IPS-18a (cell line): ENCODE measurements around the gene WDR45B.

Experiments
- H3K27ac ChIP-seq: one replicate; pipeline ENCODE4 v1.5.1; 2013; ENCODE audit warnings: low read length
- H3K27me3 ChIP-seq: one replicate; pipeline ENCODE4 v1.6.1; 2013; ENCODE audit warnings: mild to moderate bottlenecking, low read length; ENCODE audit not compliant: control insufficient read depth, insufficient read depth
- H3K36me3 ChIP-seq: one replicate; pipeline ENCODE4 v1.6.1; 2013; ENCODE audit warnings: low read depth, low read length; ENCODE audit not compliant: control insufficient read depth
- H3K4me1 ChIP-seq: one replicate; pipeline ENCODE4 v1.6.1; 2013; ENCODE audit warnings: low read depth, low read length; ENCODE audit not compliant: control insufficient read depth
- H3K4me3 ChIP-seq: one replicate; pipeline ENCODE4 v1.5.1; 2013; ENCODE audit warnings: low read length
- H3K9ac ChIP-seq: one replicate; pipeline ENCODE4 v1.6.1; 2013; ENCODE audit warnings: mild to moderate bottlenecking, low read length, moderate library complexity
- H3K9me3 ChIP-seq: one replicate; pipeline ENCODE4 v1.6.1; 2013; ENCODE audit warnings: low read depth, low read length; ENCODE audit not compliant: control insufficient read depth

The WDR45B gene

GRCh38 chr17:82636626-82637598 lies 11.3 kb downstream of the WDR45B start:
- no peak overlapping the region for H3K4me3 ChIP-seq
- H3K36me3 ChIP-seq = peaks cover 15% of the 10 kb centered on the region
- H3K27ac ChIP-seq = no peak overlapping the region
- no peak overlapping the region for H3K9ac ChIP-seq
- H3K4me1 ChIP-seq = no peaks in the 10 kb centered on the region
- H3K9me3 ChIP-seq = no peaks in the 10 kb centered on the region
- H3K27me3 ChIP-seq = no peaks in the 10 kb centered on the region

DNA sequence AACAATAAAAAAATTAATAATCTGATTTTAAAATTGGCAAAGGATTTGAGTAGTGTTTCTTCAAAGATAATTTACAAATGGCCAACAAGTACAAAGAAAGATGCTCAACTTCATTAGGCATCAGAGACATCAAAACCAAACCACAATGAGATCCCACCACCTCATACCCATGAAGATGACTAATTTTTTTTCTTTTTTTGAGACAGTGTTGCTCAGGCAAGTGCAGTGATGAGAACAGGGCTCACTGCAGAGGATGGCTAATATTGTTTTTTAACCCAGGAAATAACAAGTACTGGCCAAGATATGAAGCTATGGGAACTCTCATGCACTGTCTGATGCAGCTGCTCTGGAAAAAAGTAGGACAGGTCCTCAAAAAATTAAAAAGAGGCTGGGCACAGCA lies 14.9 kb downstream of the WDR45B start:
- Histone ChIP-seq H3K4me3 (no peak overlapping the region), H3K36me3 (peaks cover 11% of the 10 kb centered on the region), H3K27me3 (no peaks in the 10 kb centered on the region), H3K27ac (no peak overlapping the region), H3K4me1 (no peaks in the 10 kb centered on the region), H3K9me3 (no peaks in the 10 kb centered on the region), H3K9ac (no peak overlapping the region)

DNA sequence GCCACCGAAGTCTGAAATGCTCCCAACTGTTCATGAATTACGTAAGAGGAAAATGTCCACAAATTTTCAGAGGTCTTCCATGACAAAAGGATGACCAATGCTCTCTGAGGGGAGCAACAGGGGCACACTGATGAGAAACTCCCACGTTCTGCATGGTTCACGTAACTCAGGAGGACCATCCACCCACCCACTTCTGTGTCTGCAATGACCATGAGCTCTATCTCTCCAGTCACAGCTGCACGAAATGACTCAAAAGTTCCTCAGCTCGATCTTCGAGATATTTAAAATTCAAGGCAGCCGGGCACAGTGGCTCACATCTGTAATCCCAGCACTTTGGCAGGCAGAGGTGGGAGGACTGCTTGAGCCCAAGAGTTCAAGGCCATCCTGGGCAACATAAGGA lies 15.8 kb downstream of the WDR45B start:
- H3K9ac ChIP-seq = no peak overlapping the region
- H3K36me3 ChIP-seq = peaks cover 20% of the 10 kb centered on the region
- no peaks in the 10 kb centered on the region for H3K9me3 ChIP-seq
- no peaks in the 10 kb centered on the region for H3K27me3 ChIP-seq
- H3K27ac ChIP-seq = no peak overlapping the region
- no peak overlapping the region for H3K4me3 ChIP-seq
- no peaks in the 10 kb centered on the region for H3K4me1 ChIP-seq

DNA sequence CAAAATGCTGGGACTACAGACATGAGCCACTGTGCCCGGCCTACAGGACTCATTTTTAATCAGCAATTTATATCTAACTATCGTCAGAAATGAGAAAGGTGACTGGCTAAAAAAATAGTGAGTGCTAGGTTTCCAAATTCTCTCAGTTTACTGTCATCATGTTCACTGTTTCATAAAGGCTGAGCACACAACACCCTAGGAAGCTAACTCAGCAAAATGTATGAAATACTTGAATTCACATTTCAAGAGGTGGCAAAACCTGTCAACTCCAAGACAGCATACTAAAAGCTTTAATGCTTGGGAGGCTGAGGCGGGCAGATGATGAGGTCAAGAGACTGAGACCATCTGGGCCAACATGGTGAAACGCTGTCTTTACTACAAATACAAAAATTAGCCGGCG lies 16.7 kb downstream of the WDR45B start:
- H3K36me3 ChIP-seq = peaks cover 29% of the 10 kb centered on the region

GRCh38 chr17:82630212-82630611 lies 18.0 kb downstream of the WDR45B start:
- Histone ChIP-seq H3K27ac (no peak overlapping the region), H3K36me3 (peaks cover 36% of the 10 kb centered on the region)

More for the DNA sequence above, 16.7 kb downstream of the WDR45B start:
- Histone ChIP-seq H3K27me3 (no peaks in the 10 kb centered on the region), H3K9me3 (no peaks in the 10 kb centered on the region), H3K4me1 (no peaks in the 10 kb centered on the region), H3K9ac (no peak overlapping the region), H3K27ac (no peak overlapping the region), H3K4me3 (no peak overlapping the region)

GRCh38 chr17:82629748-82630147 lies 18.5 kb downstream of the WDR45B start:
- H3K4me1 ChIP-seq = no peaks in the 10 kb centered on the region
- no peaks in the 10 kb centered on the region for H3K9me3 ChIP-seq
- no peak overlapping the region for H3K4me3 ChIP-seq
- no peak overlapping the region for H3K27ac ChIP-seq
- H3K9ac ChIP-seq = no peak overlapping the region
- H3K36me3 ChIP-seq = peaks cover 40% of the 10 kb centered on the region
- H3K27me3 ChIP-seq = no peaks in the 10 kb centered on the region

More at GRCh38 chr17:82630212-82630611, 18.0 kb downstream of the WDR45B start:
- Histone ChIP-seq H3K4me3 (no peak overlapping the region), H3K9me3 (no peaks in the 10 kb centered on the region), H3K4me1 (no peaks in the 10 kb centered on the region), H3K27me3 (no peaks in the 10 kb centered on the region), H3K9ac (no peak overlapping the region)

DNA sequence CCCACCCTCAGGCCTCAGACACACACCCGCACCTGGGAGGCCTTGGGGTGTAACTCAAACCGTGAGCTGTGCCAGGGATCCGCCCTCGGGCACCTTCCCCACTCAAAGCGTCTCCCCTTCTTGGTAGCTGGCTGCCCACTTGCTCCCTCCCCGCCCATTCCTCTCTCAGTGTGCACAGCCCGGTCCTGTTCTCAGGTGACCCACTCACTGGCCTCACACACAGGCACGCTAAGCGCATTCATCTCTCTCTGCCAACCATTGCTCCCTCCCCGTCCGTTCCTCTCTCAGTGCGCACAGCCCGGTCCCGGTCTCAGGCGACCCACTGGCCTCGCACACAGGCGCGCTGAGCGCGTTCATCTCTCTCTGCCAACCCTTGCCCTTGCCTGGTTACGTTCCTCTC lies 20.8 kb downstream of the WDR45B start:
- Histone ChIP-seq H3K9me3 (no peaks in the 10 kb centered on the region), H3K4me3 (no peak overlapping the region), H3K4me1 (no peaks in the 10 kb centered on the region), H3K9ac (no peak overlapping the region), H3K27me3 (no peaks in the 10 kb centered on the region), H3K27ac (no peak overlapping the region), H3K36me3 (peaks cover 38% of the 10 kb centered on the region)

DNA sequence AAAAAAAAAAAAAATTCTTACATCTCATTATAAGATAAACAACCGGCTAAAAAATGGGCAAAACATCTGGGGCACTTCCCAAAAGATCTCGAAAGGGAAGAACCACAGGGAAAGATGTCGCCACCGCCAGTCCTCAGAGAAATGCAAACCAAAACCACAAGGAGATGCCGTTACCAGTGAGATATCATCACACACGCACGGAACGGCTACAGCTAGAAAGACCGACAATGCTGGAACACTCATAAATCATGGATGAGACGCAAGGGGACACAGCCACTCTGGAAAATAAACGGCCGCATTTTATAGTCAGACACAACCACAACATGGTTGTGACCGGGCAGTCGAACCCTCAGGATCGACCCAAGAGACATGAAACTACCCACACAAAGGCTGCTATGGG lies 24.5 kb downstream of the WDR45B start:
- Histone ChIP-seq H3K9me3 (no peaks in the 10 kb centered on the region), H3K4me3 (no peak overlapping the region), H3K4me1 (no peaks in the 10 kb centered on the region), H3K27ac (no peak overlapping the region), H3K9ac (no peak overlapping the region), H3K27me3 (no peaks in the 10 kb centered on the region), H3K36me3 (peaks cover 59% of the 10 kb centered on the region)

GRCh38 chr17:82619641-82620040 lies 28.6 kb downstream of the WDR45B start:
- peaks cover 60% of the 10 kb centered on the region for H3K36me3 ChIP-seq
- no peaks in the 10 kb centered on the region for H3K9me3 ChIP-seq
- H3K4me3 ChIP-seq = no peak overlapping the region
- H3K27me3 ChIP-seq = no peaks in the 10 kb centered on the region
- no peak overlapping the region for H3K27ac ChIP-seq
- no peaks in the 10 kb centered on the region for H3K4me1 ChIP-seq
- H3K9ac ChIP-seq = no peak overlapping the region

DNA sequence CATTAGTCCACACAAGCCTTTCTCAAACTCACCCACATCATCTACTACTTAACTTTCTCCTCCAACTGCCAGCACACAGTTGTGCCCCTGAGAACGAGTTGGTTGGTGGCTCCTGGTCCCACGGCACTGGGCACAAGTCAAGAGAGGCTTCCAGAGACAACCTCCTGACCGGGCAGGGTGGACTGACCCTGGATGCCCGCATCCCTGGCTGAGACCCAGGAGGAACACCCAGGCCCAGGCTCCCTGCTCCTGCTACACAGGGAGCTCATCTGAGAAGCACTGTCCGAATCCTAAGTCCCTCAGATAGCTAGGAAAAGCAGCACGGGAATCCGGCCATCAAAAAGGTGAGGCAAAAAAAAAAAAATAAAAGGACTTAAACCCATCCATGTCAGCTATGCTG lies 29.0 kb downstream of the WDR45B start:
- no peak overlapping the region for H3K9ac ChIP-seq
- no peaks in the 10 kb centered on the region for H3K9me3 ChIP-seq
- no peaks in the 10 kb centered on the region for H3K4me1 ChIP-seq
- H3K4me3 ChIP-seq = no peak overlapping the region
- no peak overlapping the region for H3K27ac ChIP-seq
- H3K27me3 ChIP-seq = no peaks in the 10 kb centered on the region
- H3K36me3 ChIP-seq = peaks cover 60% of the 10 kb centered on the region

GRCh38 chr17:82616021-82616711 lies 32.1 kb downstream of the WDR45B start:
- no peak overlapping the region for H3K4me3 ChIP-seq
- no peaks in the 10 kb centered on the region for H3K27me3 ChIP-seq
- no peak overlapping the region for H3K27ac ChIP-seq
- H3K9ac ChIP-seq = no peak overlapping the region
- no peaks in the 10 kb centered on the region for H3K4me1 ChIP-seq
- H3K9me3 ChIP-seq = no peaks in the 10 kb centered on the region
- H3K36me3 ChIP-seq = peaks cover 50% of the 10 kb centered on the region
